Fibroblast of the conjunctiva (primary cell): ENCODE data around the gene ZNF512B.

Experiments used
- DNase-seq: peaks from one replicate; pipeline ENCODE4 v3.0.0-alpha.2; 2010; ENCODE audit warnings: low read depth

Gene ZNF512B

DNA sequence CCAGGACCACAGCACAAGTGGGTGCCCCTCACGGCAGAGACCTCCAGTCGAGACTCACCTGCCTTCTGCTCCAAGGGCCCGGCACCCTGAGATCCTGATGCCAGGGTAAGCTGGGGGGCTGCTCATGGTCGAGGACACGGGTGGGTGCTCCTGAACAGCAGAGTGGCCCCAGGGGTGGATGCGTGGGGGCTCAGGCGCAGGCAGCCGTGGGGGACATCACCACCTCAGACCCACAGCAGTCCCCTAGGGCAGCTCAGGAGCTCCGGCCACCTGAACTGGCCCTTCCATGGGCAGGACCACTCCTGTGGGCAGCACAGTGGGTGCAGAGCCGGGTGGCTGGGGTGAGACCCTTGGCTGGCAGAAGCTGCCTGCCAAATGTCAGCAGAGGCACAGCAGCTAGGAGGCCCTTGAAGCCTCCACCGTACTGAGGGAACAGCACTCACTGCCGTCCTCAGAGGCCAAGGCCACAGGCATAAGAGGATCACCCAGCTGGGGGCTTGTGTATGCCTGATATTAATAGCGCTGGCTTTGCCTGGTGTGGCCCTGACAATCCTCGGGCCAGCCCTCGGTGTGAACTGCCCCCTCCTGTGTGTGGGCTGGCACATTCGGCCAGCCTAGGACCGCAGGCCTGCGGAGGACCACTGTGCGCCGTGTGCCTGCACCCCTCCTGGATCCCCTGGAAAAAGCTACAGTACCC, 18.9 kb downstream of the ZNF512B start:
- DNase-seq: no peak

DNA sequence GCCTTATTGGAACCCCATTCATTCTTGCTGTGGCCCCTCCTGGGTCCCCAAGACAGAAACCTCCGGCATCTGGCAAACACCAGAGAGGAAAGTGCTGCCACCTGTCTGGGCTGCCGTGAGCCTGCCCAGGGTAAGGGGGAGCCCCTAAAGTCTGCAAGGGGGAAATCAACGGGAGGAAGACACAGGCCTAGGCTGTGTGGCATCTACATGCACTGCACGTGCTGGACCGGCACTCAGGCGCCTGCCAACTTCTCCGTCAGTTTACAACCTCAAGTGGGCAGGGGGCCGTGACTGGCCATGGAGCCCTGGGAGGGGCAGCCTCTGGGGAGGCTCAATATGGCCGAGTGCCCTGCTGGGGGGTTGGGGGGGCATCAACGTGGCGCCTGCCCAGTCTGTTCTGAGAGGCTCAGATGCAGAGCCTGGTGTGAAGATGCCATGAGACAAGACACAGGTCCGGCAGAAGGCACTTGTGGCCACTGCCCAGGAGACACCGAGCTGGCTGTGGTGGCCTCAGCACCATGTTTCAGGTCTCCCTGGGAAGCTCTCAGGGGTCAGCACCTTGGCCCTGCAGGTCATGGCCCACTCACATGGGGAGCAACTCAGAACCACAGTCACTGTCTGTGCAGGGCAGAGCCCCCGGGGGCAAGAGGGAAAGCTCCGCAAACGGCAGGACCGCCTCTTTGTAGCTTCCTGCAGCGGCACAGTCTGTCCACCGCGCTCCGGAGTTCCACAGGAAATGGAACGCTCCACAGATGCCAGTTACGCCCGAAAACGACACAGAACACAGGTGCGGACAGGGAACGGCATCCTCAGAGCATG, 21.9 kb downstream of the ZNF512B start:
- DNase-seq: no peak

DNA sequence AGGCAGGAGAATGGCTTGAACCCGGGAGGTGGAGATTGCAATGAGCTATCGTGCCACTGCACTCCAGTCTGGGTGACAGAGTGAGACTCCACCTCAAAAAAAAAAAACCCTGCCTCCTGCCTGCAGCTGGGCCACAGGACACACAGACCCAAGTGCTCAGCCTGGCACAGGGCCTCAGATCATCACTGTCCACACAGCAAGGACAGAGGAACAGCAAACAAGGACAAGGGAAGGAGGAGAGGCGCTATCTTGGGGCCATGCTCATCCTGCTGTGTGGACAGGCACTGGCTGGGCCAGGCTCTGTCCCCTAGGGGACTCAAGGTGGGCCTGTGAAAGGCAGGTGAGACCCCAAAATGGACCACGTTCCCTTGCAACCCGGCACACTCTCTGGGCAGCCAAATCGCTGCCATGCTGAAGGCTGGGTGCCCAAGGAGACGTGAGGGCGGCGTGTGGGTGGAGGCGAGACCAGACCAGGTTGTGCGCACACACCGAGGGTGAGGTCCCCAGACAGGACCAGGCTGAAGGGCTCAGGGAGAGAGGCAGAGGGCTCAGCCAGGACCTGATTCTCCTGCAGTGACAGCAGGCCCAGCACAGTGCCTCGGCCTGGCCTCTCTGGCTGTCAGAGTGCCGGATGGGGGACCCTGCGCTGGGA, 22.6 kb downstream of the ZNF512B start:
- no peak for DNase-seq

DNA sequence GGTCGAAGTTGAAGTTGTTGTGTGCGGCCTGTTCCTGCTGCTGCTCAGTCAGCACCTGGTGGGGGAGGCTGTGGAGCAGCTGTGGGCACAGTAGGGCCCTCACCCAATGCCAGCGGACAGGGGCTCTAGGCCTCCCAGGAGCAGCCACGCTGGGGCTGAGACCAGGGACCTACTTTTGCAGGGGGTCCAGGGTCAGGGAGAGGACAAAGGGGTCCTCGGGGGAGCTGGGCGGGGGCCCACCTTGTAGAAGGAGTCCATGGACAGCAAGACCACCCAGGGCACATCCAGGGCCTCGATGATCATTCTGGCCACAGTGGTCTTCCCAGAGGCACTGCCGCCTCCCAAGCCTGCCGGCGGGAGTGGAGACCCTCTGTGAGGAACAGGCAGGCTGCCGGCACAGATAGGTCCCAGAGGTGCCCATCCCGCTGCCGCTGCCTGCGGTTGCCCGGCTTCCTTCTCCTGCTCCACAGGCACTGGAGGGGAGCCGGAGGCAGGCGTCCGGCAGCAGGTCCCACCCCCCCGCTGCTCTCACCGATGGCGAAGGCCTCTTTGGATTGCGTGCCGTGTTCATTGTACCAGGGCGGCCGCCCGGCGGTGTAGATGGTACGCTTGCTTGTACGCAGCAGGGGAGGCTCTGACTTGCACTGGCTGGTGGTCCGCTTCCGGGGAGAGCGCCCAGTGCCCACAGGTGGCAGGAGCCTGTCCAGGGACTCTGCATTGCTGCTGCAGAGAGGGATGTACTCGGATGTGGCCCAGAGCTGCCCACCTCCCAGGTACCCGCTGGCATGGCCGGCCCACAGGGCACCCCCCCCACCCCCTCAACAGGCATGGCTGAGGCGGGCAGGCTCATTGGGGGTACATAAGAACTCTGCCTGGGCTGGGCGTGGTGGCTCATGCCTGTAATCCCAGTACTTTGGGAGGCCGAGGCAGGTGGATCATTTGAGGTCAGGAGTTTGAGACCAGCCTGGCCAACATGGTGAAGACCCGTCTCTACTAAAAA, 23.5 kb downstream of the ZNF512B start:
- no peak for DNase-seq

DNA sequence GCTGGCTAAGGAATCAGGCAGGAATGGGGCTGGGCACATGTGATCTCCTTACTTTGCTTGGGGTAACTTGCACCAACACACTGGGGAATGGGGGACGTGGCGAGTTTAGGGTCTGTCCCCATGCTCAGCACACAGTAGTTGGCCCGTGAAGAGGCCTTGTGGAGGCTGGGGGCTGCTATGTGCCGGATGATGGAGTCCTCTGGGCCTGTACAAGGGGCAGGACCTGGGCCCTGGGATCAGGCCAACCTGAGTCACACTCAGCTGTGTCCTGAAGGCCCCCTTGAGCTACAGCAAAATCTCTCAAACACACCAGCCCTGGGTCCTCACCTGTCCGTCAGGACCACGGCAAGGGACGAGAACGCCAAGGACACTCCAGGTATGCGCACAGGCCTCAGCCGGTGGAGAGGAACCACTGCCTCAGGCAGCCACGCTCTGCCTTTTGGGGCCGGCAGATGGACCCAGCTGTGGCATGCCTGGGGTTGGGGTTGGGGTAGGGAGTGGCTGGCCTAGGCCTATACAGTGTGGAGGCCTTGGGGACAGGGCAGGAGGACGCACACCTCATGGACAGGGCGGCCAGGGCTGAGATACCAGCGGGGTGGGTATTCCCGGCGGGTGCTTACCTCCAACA, 24.6 kb downstream of the ZNF512B start:
- no peak for DNase-seq

DNA sequence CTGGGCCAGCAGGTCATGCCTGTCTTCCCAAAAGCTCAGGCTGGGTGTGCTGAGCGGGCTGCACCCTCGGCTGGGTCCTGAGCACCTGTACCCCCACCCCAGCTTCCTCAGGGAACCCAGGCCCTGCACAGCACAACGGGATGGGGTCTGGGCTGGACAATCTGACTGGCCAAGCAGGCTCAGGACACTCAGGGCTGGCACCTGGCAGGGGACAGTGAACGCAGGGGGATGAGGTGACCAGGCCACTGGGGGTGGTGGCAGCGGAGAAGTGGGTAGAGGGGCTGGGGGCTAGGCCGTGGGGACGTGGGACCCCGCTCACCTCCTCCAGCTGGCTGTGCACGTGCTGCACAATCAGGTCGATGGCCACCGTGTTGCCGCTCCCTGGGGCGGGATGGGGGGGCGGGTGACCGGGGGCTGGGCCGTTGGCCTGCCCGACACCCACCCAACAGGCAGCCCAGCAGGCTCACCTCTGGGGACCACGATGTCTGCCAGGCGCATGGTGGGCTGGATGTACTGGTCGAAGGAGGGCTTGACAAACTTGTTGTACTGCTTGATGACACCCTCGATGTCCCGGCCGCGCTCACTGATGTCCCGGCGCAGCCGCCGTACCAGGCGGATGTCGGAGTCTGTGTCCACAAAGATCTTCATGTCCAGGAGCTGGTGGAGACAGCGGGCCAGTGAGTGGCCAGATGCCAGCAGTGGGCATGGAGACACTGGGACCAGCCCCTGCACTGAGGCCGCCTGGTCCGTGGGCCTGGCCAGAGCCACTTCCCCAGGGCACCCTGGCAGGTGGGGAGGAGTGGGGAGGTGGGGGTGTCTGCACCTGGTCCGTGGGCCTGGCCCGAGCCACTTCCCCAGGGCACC, 25.4 kb downstream of the ZNF512B start:
- DNase-seq: no peak

DNA sequence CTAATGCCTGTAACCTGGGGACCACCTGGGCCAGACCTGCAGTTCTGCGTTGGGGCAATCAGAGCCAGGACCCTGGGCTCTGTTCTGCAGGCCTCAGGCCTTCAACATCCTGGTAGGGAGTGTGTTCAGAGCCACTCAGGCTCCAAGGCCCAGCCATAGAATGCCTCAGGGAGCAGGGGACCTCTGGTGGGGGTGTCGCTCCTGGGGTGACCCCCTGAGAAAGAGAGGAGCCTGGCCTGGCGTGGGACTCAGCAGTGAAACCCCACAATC, 26.0 kb downstream of the ZNF512B start:
- DNase-seq: no peak

DNA sequence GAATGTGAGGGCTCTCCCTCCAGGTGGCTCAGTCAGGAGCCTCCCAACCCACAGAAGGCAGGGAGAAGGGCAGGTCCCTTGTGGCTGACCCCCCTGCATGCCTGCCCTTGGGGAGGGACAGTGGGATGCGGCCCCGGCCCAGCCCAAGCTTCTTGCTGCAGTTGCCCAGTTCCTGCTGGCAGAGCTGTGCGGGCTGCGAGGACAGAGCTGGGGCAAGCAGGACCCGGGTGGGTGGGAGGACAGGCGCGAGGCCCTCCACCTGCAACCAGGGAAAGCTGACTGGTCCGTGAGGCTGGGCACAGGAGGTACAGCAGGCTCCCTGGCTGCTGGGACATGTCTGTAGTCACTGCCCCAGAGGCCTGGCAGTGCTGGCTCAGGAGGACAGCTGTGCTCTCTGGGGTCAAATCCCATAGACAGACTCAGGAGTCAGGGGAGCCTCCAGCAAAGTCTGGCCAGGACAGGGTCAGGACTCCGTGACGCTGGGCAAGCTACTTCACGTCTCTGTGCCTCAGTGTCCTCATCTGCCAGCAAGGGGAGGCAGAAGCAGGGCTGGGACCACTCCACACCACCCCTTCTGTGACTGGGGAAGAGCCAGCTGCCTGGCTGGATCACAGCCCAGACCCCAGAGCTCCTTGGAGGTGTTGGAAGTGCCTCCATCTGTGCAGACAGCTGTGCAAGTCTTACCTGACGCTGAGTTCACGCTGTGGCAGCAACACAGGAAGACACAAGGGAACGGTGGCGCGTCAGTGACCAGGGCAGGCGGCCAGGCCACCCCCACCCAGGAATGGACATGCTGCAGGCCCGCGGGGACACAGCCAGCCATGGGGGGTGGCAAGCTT, 26.5 kb downstream of the ZNF512B start:
- DNase-seq: no peak

DNA sequence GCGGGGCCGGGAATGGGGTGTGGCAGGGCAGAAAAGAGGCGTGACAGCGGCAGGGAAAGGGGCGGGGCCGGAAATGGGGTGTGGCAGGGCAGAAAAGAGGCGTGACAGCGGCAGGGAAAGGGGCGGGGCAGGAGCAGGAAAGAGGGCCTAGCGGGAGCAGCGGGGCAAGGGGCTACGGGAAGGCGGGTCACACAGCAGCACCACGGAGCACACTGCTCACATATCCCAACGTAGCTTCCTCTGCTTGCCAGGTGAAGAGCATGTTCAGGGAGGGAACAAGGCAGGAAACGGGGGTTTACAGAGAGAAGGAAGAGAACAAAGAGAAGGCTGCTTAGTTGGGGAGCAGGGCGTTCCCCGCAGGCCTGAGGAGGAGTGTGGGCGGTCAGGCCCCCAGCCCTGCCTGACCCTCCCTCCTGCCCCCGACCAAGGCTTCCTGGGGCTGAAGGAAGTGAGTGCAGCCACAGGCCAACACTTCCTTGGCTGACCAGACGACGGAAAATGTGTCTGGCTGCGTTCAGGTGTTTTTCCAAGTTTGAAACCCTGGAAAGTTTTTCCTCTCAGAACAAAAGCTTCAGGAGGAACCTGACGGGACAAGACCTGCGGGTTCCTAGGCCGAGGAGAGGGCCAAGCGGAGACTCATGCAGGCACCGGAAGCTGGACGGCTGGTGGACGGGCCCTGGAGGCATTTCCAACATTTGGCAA, 27.3 kb downstream of the ZNF512B start:
- no peak for DNase-seq

DNA sequence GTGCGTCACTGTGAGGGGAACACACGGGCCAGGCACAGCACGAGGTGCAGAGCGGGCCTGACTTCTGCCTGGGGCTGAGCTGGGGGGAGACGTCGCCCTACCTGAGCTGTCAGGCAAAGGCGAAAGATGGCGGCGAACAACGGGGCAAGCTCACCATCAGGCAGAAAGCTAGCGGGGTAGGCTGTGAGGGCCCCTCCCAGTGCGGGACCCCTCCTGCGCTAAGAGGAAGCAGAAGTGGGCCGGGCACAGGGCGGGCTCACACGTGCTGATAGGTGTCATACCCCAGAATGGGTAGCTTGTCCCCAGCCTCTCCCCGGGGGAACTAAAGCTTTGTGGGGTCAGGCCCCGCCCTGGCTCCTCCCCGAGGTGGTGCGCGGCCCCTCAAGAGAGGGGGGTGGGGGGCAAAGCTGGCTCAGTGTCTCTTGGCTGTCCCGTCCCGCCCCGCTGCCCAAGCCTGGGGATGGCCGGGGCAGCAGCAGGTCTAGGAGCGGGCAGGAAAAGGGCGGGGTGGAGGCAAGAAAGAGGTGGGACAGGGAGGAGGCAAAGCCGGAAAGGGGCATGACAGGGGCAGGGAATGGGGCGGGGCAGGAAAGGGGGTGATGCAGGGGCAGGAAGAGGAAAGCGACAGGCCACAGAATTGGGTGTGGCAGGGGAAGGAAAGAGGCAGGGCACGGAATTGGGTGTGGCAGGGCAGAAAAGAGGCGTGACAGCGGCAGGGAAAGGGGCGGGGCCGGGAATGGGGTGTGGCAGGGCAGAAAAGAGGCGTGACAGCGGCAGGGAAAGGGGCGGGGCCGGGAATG, 28.2 kb downstream of the ZNF512B start:
- no peak for DNase-seq

DNA sequence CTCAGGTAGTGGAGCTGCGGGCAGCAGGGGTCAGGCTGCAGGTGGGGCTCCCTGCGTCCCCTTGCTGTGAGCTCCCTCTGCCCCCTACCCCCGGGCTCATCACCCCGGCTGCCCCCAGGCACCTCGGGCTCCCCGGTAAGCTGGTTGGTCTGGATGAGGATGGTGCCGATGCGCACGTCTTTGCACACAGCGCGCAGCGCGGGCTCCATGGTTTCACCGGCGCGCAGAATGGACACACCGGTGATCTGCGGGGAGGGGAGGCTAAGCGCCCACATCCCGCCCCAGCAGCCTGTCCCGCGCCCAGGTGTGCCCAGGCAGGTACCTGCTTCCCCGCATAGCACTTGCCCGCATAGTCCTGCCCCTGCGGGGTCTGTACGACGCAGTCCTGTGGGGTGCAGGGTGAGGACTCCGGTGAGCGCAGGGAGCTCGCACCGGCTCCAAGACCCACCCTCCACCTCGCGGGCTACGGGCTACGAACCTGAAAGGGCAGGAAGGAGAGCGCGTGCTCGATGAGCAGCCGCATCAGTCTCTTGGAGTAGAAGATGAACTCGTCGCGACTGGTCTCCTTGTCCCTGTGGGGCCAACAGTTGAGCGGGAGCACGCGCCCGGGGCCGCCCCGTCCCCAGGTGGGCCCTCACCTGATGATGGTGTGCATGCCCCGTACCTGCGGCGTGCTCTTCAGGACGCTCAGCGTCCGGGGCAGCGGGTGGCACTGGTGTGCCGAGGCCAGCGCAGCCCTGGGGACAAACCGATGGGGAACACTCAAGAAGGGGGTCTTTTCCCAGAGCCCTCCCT, 29.1 kb downstream of the ZNF512B start:
- no peak for DNase-seq

DNA sequence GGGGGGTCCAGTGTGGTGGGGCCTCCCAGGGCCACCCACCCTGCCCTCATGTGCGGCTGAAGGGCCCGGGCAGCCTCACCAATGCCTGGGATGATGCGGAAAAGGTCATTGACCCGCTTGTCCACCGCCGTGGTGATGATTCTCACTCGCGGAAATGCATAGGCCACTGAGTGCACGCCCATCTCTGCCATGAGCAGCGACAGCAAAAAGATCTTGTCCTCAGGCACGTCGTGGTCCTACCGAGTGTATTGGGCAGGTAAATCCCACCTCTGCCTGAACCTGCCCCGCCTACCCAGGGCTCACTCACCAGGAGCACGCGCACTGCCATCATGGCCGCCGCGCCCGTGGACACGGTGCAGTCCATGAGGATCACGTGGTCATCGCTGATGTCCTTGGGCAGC, 29.7 kb downstream of the ZNF512B start:
- DNase-seq: no peak

DNA sequence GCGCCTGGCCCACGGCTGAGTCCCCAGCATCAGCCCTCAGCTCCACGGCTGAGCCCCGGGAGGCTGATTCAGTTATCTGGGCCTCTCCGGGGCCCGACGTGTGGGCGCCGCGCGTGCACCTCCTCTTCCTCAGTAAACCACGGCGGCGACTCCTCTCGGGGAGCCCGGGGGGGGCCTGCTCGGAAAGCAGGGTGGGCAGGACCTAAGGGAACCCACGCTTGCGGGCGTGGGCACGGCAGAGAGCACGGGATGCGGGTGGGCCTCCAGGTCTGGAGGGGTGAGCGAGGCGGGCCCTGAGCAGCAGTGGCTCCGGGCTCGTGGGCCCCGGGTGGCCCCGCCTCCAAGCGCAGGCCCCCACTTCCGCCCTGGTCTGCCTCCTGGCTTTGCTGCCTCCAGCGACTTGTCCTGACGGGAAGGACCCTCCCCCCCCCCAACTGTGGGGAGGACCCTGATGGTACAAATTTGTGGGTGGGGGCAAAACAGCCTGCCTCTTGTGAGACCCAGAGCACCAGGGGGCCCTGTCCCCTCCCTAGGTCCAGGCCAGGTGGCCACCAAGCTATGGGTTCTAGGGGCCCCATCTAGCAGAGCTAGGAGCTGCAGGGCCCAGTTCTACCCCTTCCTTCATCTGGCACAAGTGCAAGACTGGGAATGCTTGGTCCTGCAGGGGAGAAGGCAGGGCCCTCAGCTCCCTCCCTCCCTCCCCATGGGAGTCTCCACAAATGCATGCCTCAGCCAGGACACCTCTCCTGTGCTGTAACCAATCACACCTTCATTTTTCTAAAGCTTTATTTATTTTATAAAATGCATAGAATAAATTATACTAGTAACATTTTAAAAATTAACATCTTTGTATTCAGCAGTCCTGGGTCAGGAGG, 30.4 kb downstream of the ZNF512B start:
- DNase-seq: no peak

DNA sequence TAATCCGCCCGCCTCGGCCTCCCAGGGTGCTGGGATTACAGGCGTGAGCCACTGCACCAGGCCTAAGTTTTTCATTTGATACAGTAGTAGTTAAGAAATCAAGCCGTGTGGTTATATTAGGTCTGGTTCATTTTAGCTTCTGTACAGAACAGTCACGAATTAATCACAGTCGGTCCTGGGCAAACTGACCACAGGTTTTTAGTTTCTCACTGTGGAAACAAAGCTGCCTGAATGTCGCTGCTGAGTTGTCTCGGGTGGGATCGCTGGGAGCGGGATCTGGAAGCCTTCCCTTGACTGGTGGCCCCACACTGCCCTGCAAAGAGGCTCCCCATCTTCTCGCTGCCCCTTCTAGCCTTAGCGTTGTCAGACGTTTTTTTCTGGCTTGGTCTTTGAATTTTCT, 32.1 kb downstream of the ZNF512B start:
- no peak for DNase-seq

DNA sequence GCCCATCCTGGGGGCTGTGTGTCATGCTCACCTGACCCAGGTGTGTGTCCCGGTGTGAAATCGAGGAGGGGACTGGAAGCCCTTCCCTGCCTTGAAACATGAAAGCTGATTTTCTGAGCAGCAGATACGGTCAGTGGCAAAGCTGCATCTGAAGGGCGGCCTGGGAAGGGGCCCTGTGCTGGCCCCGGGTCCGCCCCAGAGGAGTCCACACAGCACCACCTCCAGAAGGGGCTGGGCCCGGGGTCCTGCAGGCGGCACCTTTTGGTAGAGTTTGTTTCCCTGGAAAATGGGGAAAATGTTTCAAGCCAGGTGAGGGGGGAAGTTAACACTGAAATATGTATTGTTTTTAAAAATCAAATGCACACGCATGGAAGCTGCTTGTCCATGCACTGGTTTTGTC, 34.3 kb downstream of the ZNF512B start:
- DNase-seq: no peak

DNA sequence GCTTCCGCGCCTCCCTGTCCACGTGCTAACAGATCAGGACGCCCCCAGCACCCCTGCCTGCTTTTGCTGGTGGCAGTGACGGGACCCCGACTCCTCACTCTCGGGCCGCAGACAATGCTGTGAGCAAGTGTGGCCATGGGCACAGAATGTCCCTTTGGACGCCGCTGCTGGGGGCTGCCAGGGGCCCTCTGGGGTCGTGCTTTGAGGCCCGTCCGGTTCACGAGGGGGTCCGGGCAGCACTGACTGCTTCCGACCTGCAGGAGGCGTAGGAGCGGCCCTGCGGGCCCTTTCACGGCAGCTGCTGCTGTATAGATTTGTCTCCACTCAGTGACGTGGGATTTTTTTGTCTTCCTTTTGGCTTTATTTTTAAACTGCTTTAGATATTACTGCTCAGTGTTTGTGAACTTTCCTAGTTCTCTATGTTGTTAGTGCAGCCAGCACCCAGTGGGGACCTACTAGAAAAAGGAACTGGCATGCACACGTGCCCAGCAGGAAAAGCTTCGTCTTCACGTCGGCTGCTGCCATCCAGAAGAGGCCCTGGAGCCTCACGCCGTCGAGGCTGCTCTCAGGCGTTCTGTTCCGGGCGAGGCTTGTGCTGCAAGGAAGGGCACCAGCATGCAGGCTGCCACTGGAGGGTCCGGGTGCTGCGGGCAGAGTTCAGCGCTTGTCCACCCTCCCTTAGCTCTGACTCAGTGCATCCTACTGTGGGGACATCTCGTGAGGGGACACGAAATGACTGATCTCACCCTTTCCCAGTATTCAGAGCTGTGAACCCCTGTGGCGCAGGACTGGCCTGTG, 35.3 kb downstream of the ZNF512B start:
- DNase-seq: no peak
